A673 (cell line): ENCODE data around the gene SAMD3.

Experiments used
- CTCF ChIP-seq: fragments of 300-800, 200-600 bp; sonication (generic); conservative IDR thresholded peaks from 2 replicates; pipeline ENCODE4 v1.5.1; 2017; ENCODE audit warnings: low read depth, mild to moderate bottlenecking, antibody characterized with exemption, low read length, moderate library complexity, mixed read lengths
- EZH2 ChIP-seq: fragments of 200-600 bp; sonication (generic); IDR thresholded peaks from 2 replicates; pipeline ENCODE4 v1.6.1; 2017; ENCODE audit warnings: borderline replicate concordance, low read depth, mild to moderate bottlenecking, mixed read lengths, antibody characterized with exemption, low read length; ENCODE audit not compliant: poor library complexity, severe bottlenecking

DNA sequence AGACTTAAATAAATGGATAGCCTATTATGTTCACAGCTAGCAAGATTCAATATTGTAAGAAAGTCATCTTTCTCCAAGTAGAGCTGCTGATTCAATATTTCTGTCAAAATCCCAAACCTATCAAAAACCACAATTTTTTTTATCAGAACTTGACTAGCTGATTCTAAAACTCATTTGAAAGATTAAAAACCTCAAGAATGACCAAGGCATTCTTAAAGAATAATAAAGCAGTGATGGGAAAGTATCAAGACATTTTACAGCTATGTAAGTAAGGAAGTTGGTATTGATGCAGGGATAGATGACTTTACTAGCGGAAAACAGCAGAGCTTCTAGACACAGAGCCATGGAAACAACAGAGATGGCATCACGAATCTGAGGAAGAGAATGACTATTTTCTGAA, 64.7 kb downstream of the SAMD3 start:
- no peak for TF ChIP-seq CTCF
- TF ChIP-seq EZH2, result no peak
